GM23248 (cell line): ENCODE data around the gene NOP53.
"Not testable (repeated sequence)": the region's sequence is repeated elsewhere in the genome, so short reads cannot be mapped to it uniquely, and the experiment has no call there.

Experiments used
- EZH2 ChIP-seq: fragments of 200-600 bp; sonication (generic); IDR thresholded peaks from 2 replicates; pipeline ENCODE4 v1.6.1; 2018; ENCODE audit warnings: antibody characterized with exemption, mild to moderate bottlenecking; ENCODE audit not compliant: insufficient read depth, poor library complexity, severe bottlenecking
- EZH2phosphoT487 ChIP-seq: fragments of 200-600 bp; sonication (generic); IDR thresholded peaks from 2 replicates; pipeline ENCODE4 v1.6.1; 2018; ENCODE audit warnings: antibody characterized with exemption, moderate library complexity, mild to moderate bottlenecking, low read depth; ENCODE audit not compliant: insufficient read depth

DNA sequence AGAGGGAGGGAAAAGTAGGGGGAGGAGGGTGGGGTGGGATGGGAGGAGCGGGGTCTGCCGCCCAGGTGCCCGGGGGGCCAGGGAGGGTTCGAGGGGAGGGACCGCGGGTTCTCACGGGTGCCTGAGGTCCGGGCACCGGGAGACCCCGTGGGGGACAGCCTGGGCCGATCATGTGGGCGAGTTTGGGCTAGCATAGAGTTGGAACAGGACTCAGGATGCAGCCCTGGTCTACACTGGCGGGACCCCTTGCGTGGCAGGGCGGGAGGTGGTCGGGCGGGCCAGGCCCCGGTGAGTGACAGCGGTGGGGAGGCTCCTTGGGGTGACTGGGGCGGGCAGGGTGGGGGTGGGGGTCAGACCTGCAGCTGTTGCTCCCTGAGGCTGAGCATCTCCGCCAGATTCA lies 57.8 kb downstream of the NOP53 start:
- TF ChIP-seq EZH2, EZH2phosphoT487: not testable (repeated sequence)
